GM18517 (cell line): ENCODE results near the gene PRMT7.

Experiments
- ATAC-seq: cut with Tn5 transposase; IDR thresholded peaks from one replicate; pipeline ENCODE4 v1.9.1; 2021; ENCODE audit warnings: mild to moderate bottlenecking, moderate library complexity; ENCODE audit not compliant: unreplicated experiment

Gene PRMT7

GRCh38 chr16:68361485-68361884, 50.7 kb downstream of the PRMT7 start:
- ATAC-seq, result no peak

- no peak for ATAC-seq
Measured at GRCh38 chr16:68362262-68362913, 51.6 kb downstream of the PRMT7 start.

- no peak for ATAC-seq
Measured at GRCh38 chr16:68362947-68363657, 52.3 kb downstream of the PRMT7 start.

GRCh38 chr16:68363658-68364521, 53.1 kb downstream of the PRMT7 start:
- ATAC-seq, result no peak

- no peak for ATAC-seq
Measured at GRCh38 chr16:68364561-68364998, 53.8 kb downstream of the PRMT7 start.

- ATAC-seq, result no peak
Measured at GRCh38 chr16:68365167-68365817, 54.5 kb downstream of the PRMT7 start.

GRCh38 chr16:68366062-68366461, 55.2 kb downstream of the PRMT7 start:
- no peak for ATAC-seq

- ATAC-seq, result no peak
Measured at GRCh38 chr16:68367030-68367429, 56.2 kb downstream of the PRMT7 start.

GRCh38 chr16:68367440-68367839, 56.6 kb downstream of the PRMT7 start:
- no peak for ATAC-seq

GRCh38 chr16:68367891-68368290, 57.1 kb downstream of the PRMT7 start:
- no peak for ATAC-seq

- no peak for ATAC-seq
Measured at GRCh38 chr16:68368301-68368888, 57.6 kb downstream of the PRMT7 start.

- no peak for ATAC-seq
Measured at GRCh38 chr16:68369168-68369567, 58.3 kb downstream of the PRMT7 start.

GRCh38 chr16:68369697-68370580, 59.1 kb downstream of the PRMT7 start:
- ATAC-seq, result peak; percentile 65

- ATAC-seq, result no peak
Measured at GRCh38 chr16:68370581-68371275, 59.9 kb downstream of the PRMT7 start.

- ATAC-seq, result no peak
Measured at GRCh38 chr16:68371276-68371651, 60.4 kb downstream of the PRMT7 start.

GRCh38 chr16:68371706-68372380, 61.0 kb downstream of the PRMT7 start:
- ATAC-seq, result no peak

GRCh38 chr16:68372381-68372720, 61.5 kb downstream of the PRMT7 start:
- no peak for ATAC-seq

- no peak for ATAC-seq
Measured at GRCh38 chr16:68372806-68373205, 62.0 kb downstream of the PRMT7 start.
